Activated CD4-positive, alpha-beta T cell treated with anti-CD3 and anti-CD28 coated beads, Interleukin-2, Interleukin-6, amounts not matched to agents 100 ng/mL and 50 ng/mL, durations not matched to agents 16 hours and 8 hours (primary cell): ENCODE results near the gene G0S2.
A peak's percentile ranks its signal among the peaks of the same experiment; 100 is the strongest.

Experiments used
- DNase-seq: peaks from one replicate; pipeline ENCODE4 v3.0.0-alpha.2; 2020

Gene G0S2

GRCh38 chr1:209674957-209675564 is at the start of gene G0S2:
TSS of gene G0S2 (plus strand) at chr1:209675412. CDS start at chr1:209675685, 273 bp downstream.
- DNase-seq: peak; percentile 68

GRCh38 chr1:209625791-209626285 is 49.4 kb upstream of the G0S2 start:
- no peak for DNase-seq

- no peak for DNase-seq
These were observed 48.7 kb upstream of the G0S2 start for GRCh38 chr1:209626346-209627026.

- DNase-seq: no peak
These were observed 48.0 kb upstream of the G0S2 start for GRCh38 chr1:209627027-209627731.

GRCh38 chr1:209627732-209628196 is 47.4 kb upstream of the G0S2 start:
- peak; percentile 90 for DNase-seq

GRCh38 chr1:209628618-209629299 is 46.5 kb upstream of the G0S2 start:
- peak; percentile 44 for DNase-seq

GRCh38 chr1:209629621-209630382 is 45.4 kb upstream of the G0S2 start:
- no peak for DNase-seq

- no peak for DNase-seq
These were observed 44.6 kb upstream of the G0S2 start for GRCh38 chr1:209630383-209631225.

GRCh38 chr1:209633335-209633997 is 41.7 kb upstream of the G0S2 start:
- no peak for DNase-seq

GRCh38 chr1:209634005-209634737 is 41.0 kb upstream of the G0S2 start:
- no peak for DNase-seq

GRCh38 chr1:209635850-209636249 is 39.4 kb upstream of the G0S2 start:
- DNase-seq: no peak

GRCh38 chr1:209641832-209642172 is 33.4 kb upstream of the G0S2 start:
- DNase-seq: no peak

GRCh38 chr1:209642816-209643215 is 32.4 kb upstream of the G0S2 start:
- no peak for DNase-seq

GRCh38 chr1:209643285-209644020 is 31.8 kb upstream of the G0S2 start:
- no peak for DNase-seq

- no peak for DNase-seq
These were observed 29.4 kb upstream of the G0S2 start for GRCh38 chr1:209645574-209646452.

GRCh38 chr1:209646558-209646957 is 28.7 kb upstream of the G0S2 start:
- DNase-seq: no peak

GRCh38 chr1:209647156-209647555 is 28.1 kb upstream of the G0S2 start:
- DNase-seq: no peak

- DNase-seq: no peak
These were observed 26.9 kb upstream of the G0S2 start for GRCh38 chr1:209648346-209648745.
